ENCODE data around the gene RMC1.

Gene RMC1

DNA sequence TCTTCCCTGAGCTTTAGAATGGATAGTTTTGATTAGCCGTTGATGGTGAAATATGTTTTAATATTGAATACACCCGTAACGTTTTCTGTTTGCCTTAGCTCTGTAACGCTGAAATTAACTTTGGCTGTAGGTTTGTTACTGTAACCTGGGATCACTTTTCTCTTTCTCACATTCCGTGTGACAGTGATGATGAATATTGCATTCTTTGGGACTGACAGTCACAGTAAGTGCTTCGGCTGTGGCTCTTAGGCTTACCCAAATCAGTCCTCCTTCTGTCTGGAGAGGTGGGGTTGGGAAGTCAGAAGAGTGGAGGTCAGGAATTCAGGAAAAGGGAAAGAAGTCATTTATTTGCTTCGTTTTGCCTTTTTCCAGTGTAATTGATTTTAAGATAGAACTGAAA is 18.0 kb downstream of the RMC1 start:
- no peak for DNase-seq
- CTCF ChIA-PET, result interaction anchor here (0.7 to 3.1 kb wide), 4 partner anchors 11 to 182 kb away, joined by 3 to 10 read pairs (median 5); no protein-coding TSS in a partner anchor
- WGBS (ENCODE audit: insufficient coverage), result 100% methylated on average over 1 of the region's 7 CpGs

DNA sequence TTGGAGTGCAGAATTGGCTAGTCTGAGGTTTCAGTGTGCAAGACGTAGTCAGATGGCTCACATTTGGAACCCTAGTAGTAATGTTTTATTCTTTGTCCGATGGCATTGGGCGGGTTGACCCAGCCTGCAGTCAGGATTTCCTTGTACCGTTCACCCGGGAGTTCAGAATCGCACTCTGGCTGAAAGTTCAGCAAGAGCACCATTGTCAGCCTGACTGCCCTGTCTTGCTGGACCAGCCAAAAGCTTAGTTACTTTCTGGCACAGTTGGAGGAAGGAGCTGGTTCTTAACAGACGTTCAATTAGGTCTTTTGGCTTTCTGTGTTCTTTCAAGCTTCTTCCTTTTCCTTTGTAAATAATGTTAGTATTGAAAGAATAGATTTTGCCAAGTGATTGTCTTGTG is 18.6 kb downstream of the RMC1 start:
- Histone ChIP-seq H3K27me3 (replicated peaks in 2 of 5; ENCODE audit: control insufficient read depth in 4 of 5, insufficient read depth in 5 of 5, low read length in 4 of 5) (no peaks in the 10 kb centered on the region), H3K36me3 (ENCODE audit: control insufficient read depth in 4 of 4, insufficient read depth in 4 of 4, low read length in 3 of 4) (peaks cover 21 to 92% (median 60%) of the 10 kb centered on the region in 4 experiments), H3K4me3 (ENCODE audit: control insufficient read depth in 1 of 7, extremely low read depth in 1 of 7, insufficient read depth in 4 of 7, low read depth in 2 of 7, low read length in 6 of 7) (no peak overlapping the region), H3K4me1 (ENCODE audit: control extremely low read depth in 1 of 4, control insufficient read depth in 4 of 4, insufficient read depth in 4 of 4, low read length in 3 of 4) (no peaks in the 10 kb centered on the region), H3K9me3 (ENCODE audit: control extremely low read depth in 1 of 5, control insufficient read depth in 4 of 5, insufficient read depth in 2 of 5, low read depth in 1 of 5, low read length in 4 of 5) (no peaks in the 10 kb centered on the region), H3K27ac (ENCODE audit: insufficient read depth in 1 of 2, low read depth in 1 of 2, low read length in 2 of 2, poor library complexity in 1 of 2, severe bottlenecking in 2 of 2) (no peak overlapping the region)
- DNase-seq, result no peak
- 98% methylated on average over 6 of the region's 7 CpGs for WGBS (ENCODE audit: insufficient coverage)
- ChIA-PET CTCF (interaction anchor here (0.7 to 3.1 kb wide), 5 partner anchors 13 to 181 kb away, joined by 3 to 10 read pairs (median 4); no protein-coding TSS in a partner anchor), POLR2A (no interaction called here)

More for the DNA sequence above, 18.0 kb downstream of the RMC1 start:
- peaks cover 19 to 92% (median 55%) of the 10 kb centered on the region in 4 experiments for H3K36me3 ChIP-seq (ENCODE audit: control insufficient read depth in 4 of 4, insufficient read depth in 4 of 4, low read length in 3 of 4)
- no peaks in the 10 kb centered on the region for H3K27me3 ChIP-seq (replicated peaks in 2 of 5; ENCODE audit: control insufficient read depth in 4 of 5, insufficient read depth in 5 of 5, low read length in 4 of 5)
- H3K27ac ChIP-seq (ENCODE audit: insufficient read depth in 1 of 2, low read depth in 1 of 2, low read length in 2 of 2, poor library complexity in 1 of 2, severe bottlenecking in 2 of 2), result no peak overlapping the region
- H3K4me3 ChIP-seq (ENCODE audit: control insufficient read depth in 1 of 7, extremely low read depth in 1 of 7, insufficient read depth in 4 of 7, low read depth in 2 of 7, low read length in 6 of 7), result no peak overlapping the region
- POLR2A ChIA-PET, result no interaction called here
- no peaks in the 10 kb centered on the region for H3K4me1 ChIP-seq (ENCODE audit: control extremely low read depth in 1 of 4, control insufficient read depth in 4 of 4, insufficient read depth in 4 of 4, low read length in 3 of 4)
- H3K9me3 ChIP-seq (ENCODE audit: control extremely low read depth in 1 of 5, control insufficient read depth in 4 of 5, insufficient read depth in 2 of 5, low read depth in 1 of 5, low read length in 4 of 5), result no peaks in the 10 kb centered on the region

DNA sequence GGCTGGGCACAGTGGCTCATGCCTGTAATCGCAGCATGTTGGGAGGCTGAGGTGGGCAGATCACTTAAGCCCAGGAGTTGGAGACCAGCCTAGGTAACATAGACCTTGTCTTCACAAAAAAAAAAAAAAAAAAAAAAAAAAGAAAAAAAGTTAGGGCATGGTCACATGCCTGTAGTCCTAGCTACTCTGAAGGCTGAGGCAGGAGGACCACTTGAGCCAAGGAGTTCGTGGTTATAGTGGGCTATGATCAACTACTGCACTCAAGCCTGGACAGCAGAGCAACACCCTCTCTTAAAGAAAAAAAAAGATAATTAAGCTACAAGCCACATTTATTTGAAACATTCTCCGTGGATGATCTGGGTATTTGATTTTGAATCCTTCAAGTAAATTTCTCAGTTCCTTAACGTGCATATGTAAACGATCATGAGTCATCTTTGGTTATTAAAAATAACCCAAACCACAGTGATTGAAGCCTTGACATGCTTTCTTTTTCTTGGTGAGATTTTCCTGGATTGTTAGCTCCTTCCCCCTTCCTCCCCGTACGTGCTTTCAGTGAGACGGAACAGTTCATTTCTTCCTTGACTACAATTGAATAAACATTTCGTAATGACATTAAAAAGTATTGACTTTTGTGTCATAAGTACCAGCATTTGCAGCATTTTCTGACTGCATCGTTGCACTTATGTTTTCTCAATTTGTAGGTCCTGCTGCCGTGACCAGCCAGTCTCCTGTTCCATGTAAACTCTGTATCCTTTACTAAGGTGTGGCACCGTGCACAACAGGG is 20.3 kb downstream of the RMC1 start:
- Histone ChIP-seq H3K27ac (ENCODE audit: insufficient read depth in 1 of 2, low read depth in 1 of 2, low read length in 2 of 2, poor library complexity in 1 of 2, severe bottlenecking in 2 of 2) (no peak overlapping the region), H3K36me3 (ENCODE audit: control insufficient read depth in 4 of 4, insufficient read depth in 4 of 4, low read length in 3 of 4) (peaks cover 21 to 93% (median 65%) of the 10 kb centered on the region in 4 experiments), H3K9me3 (ENCODE audit: control extremely low read depth in 1 of 5, control insufficient read depth in 4 of 5, insufficient read depth in 2 of 5, low read depth in 1 of 5, low read length in 4 of 5) (no peaks in the 10 kb centered on the region), H3K4me1 (ENCODE audit: control extremely low read depth in 1 of 4, control insufficient read depth in 4 of 4, insufficient read depth in 4 of 4, low read length in 3 of 4) (no peaks in the 10 kb centered on the region), H3K4me3 (ENCODE audit: control insufficient read depth in 1 of 7, extremely low read depth in 1 of 7, insufficient read depth in 4 of 7, low read depth in 2 of 7, low read length in 6 of 7) (no peak overlapping the region), H3K27me3 (replicated peaks in 2 of 5; ENCODE audit: control insufficient read depth in 4 of 5, insufficient read depth in 5 of 5, low read length in 4 of 5) (no peaks in the 10 kb centered on the region)
- 87% methylated on average over 7 of the region's 12 CpGs for WGBS (ENCODE audit: insufficient coverage)
- CTCF ChIA-PET, result interaction anchor here (0.6 to 3.1 kb wide), 6 partner anchors 9 to 180 kb away, joined by 3 to 10 read pairs (median 3); no protein-coding TSS in a partner anchor
- no peak for DNase-seq
- POLR2A ChIA-PET, result no interaction called here

DNA sequence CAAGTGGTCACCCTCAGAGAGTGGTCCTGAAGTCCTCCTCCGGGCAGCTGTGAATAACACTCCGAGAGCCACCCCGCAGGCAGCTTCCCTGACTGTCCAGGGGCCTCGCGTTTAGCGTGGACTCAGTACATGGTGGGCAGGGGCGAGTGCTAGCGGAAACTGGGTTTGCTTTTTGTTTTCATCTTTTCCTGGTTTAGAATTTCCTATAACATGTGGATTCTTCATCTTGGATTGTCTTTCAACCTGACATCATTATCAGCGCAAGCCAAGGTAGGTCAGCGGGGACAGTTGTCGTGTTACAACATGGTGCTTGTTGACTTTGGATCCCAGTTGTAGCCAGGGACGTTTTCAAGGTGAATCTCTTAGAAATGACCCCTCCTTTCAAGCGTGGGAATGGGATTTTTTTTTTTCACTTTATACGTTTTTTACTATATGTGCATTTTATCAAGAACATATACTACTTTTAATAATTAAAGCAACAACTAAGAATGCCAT is 20.9 kb downstream of the RMC1 start:
- no peaks in the 10 kb centered on the region for H3K27me3 ChIP-seq (replicated peaks in 2 of 5; ENCODE audit: control insufficient read depth in 4 of 5, insufficient read depth in 5 of 5, low read length in 4 of 5)
- DNase-seq, result no peak
- no peak overlapping the region for H3K27ac ChIP-seq (ENCODE audit: insufficient read depth in 1 of 2, low read depth in 1 of 2, low read length in 2 of 2, poor library complexity in 1 of 2, severe bottlenecking in 2 of 2)
- CTCF ChIA-PET, result interaction anchor here (1.2 kb wide), 2 partner anchors 9 to 108 kb away, joined by 3 read pairs; no protein-coding TSS in a partner anchor
- 95% methylated on average over 11 of the region's 14 CpGs for WGBS (ENCODE audit: insufficient coverage)
- H3K4me3 ChIP-seq (ENCODE audit: control insufficient read depth in 1 of 7, extremely low read depth in 1 of 7, insufficient read depth in 4 of 7, low read depth in 2 of 7, low read length in 6 of 7), result no peak overlapping the region
- H3K4me1 ChIP-seq (ENCODE audit: control extremely low read depth in 1 of 4, control insufficient read depth in 4 of 4, insufficient read depth in 4 of 4, low read length in 3 of 4), result no peaks in the 10 kb centered on the region
- peaks cover 24 to 93% (median 69%) of the 10 kb centered on the region in 4 experiments for H3K36me3 ChIP-seq (ENCODE audit: control insufficient read depth in 4 of 4, insufficient read depth in 4 of 4, low read length in 3 of 4)
- POLR2A ChIA-PET, result no interaction called here
- H3K9me3 ChIP-seq (ENCODE audit: control extremely low read depth in 1 of 5, control insufficient read depth in 4 of 5, insufficient read depth in 2 of 5, low read depth in 1 of 5, low read length in 4 of 5), result no peaks in the 10 kb centered on the region

- ChIA-PET POLR2A (no interaction called here), CTCF (interaction anchor here (0.5 to 3.1 kb wide), 3 partner anchors 8 to 59 kb away, joined by 3 to 10 read pairs (median 3); no protein-coding TSS in a partner anchor)
- DNase-seq, result no peak
- Histone ChIP-seq H3K27me3 (replicated peaks in 2 of 5; ENCODE audit: control insufficient read depth in 4 of 5, insufficient read depth in 5 of 5, low read length in 4 of 5) (no peaks in the 10 kb centered on the region), H3K4me3 (ENCODE audit: control insufficient read depth in 1 of 7, extremely low read depth in 1 of 7, insufficient read depth in 4 of 7, low read depth in 2 of 7, low read length in 6 of 7) (no peak overlapping the region), H3K36me3 (ENCODE audit: control insufficient read depth in 4 of 4, insufficient read depth in 4 of 4, low read length in 3 of 4) (peaks cover 25 to 93% (median 71%) of the 10 kb centered on the region in 4 experiments), H3K27ac (ENCODE audit: insufficient read depth in 1 of 2, low read depth in 1 of 2, low read length in 2 of 2, poor library complexity in 1 of 2, severe bottlenecking in 2 of 2) (no peak overlapping the region), H3K4me1 (ENCODE audit: control extremely low read depth in 1 of 4, control insufficient read depth in 4 of 4, insufficient read depth in 4 of 4, low read length in 3 of 4) (no peaks in the 10 kb centered on the region), H3K9me3 (ENCODE audit: control extremely low read depth in 1 of 5, control insufficient read depth in 4 of 5, insufficient read depth in 2 of 5, low read depth in 1 of 5, low read length in 4 of 5) (no peaks in the 10 kb centered on the region)
- WGBS (ENCODE audit: insufficient coverage), result 100% methylated on average over 4 of the region's 5 CpGs
Observed at GRCh38 chr18:23526501-23527063, 23.3 kb downstream of the RMC1 start.

DNA sequence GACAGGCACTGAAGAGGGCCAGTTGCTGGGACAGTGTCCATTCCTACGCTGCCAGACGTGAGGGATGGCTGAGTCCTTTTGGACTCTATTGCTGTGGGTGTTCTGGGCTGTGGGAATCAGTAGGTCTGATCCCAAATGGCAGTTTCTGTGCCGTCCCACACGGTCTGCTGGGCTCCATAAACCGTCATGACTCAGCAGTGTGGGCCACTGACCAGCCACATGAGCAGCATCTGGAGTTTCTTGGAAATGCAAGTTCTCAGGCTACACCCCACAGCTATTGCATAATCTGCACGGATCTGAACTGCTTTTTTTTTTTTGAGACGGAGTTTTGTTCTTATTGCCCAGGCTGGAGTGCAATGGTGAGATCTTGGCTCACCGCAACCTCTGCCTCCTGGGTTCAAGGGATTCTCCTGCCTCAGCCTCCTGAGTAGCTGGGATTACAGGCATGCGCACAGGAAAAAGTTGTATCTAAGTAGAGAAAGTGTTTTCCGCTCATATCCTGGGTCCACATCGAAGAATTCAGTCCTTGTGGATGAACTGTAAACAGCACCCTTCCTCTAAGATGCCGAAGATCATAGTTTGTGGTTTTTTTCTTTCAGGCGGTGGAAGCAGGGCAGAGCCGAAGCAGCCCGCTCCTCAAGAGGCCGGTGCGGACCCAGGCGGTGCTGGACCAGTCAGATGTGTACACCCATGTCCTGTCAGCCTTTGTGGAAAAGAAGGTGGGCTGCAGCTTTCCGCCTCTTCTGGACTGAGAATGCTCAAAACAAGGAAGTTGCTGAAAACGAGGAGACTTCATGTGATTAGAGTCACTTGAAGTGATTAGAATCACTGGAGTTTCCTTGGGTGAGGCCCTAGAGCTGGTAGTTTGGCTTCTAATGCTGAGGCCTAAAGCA is 25.5 kb downstream of the RMC1 start:
- no peaks in the 10 kb centered on the region for H3K9me3 ChIP-seq (ENCODE audit: control extremely low read depth in 1 of 5, control insufficient read depth in 4 of 5, insufficient read depth in 2 of 5, low read depth in 1 of 5, low read length in 4 of 5)
- H3K36me3 ChIP-seq (ENCODE audit: control insufficient read depth in 4 of 4, insufficient read depth in 4 of 4, low read length in 3 of 4), result peaks cover 25 to 93% (median 67%) of the 10 kb centered on the region in 4 experiments
- no peak overlapping the region for H3K4me3 ChIP-seq (ENCODE audit: control insufficient read depth in 1 of 7, extremely low read depth in 1 of 7, insufficient read depth in 4 of 7, low read depth in 2 of 7, low read length in 6 of 7)
- POLR2A ChIA-PET, result no interaction called here
- CTCF ChIA-PET, result interaction anchor here (1.2 to 3.1 kb wide), 2 partner anchors 10 to 13 kb away, joined by 3 to 10 read pairs; no protein-coding TSS in a partner anchor
- no peak for DNase-seq
- no peaks in the 10 kb centered on the region for H3K4me1 ChIP-seq (ENCODE audit: control extremely low read depth in 1 of 4, control insufficient read depth in 4 of 4, insufficient read depth in 4 of 4, low read length in 3 of 4)
- 92% methylated on average over 19 of the region's 20 CpGs for WGBS (ENCODE audit: insufficient coverage)
- no peaks in the 10 kb centered on the region for H3K27me3 ChIP-seq (replicated peaks in 2 of 5; ENCODE audit: control insufficient read depth in 4 of 5, insufficient read depth in 5 of 5, low read length in 4 of 5)
- peak overlapping the region in 1 of 2 experiments; percentile 54 for H3K27ac ChIP-seq (ENCODE audit: insufficient read depth in 1 of 2, low read depth in 1 of 2, low read length in 2 of 2, poor library complexity in 1 of 2, severe bottlenecking in 2 of 2)
